GM18505 (cell line): ENCODE measurements around the gene ADSS1.

Experiments
- ATAC-seq: cut with Tn5 transposase; IDR thresholded peaks from one replicate; pipeline ENCODE4 v1.9.1; 2021; ENCODE audit not compliant: unreplicated experiment
- POLR2A ChIP-seq: IDR thresholded peaks from 4 replicates; pipeline ENCODE4 v1.6.1; 2011; ENCODE audit warnings: borderline replicate concordance; ENCODE audit not compliant: insufficient read depth, insufficient read length; ENCODE audit errors: extremely low read depth

ADSS1 gene

DNA sequence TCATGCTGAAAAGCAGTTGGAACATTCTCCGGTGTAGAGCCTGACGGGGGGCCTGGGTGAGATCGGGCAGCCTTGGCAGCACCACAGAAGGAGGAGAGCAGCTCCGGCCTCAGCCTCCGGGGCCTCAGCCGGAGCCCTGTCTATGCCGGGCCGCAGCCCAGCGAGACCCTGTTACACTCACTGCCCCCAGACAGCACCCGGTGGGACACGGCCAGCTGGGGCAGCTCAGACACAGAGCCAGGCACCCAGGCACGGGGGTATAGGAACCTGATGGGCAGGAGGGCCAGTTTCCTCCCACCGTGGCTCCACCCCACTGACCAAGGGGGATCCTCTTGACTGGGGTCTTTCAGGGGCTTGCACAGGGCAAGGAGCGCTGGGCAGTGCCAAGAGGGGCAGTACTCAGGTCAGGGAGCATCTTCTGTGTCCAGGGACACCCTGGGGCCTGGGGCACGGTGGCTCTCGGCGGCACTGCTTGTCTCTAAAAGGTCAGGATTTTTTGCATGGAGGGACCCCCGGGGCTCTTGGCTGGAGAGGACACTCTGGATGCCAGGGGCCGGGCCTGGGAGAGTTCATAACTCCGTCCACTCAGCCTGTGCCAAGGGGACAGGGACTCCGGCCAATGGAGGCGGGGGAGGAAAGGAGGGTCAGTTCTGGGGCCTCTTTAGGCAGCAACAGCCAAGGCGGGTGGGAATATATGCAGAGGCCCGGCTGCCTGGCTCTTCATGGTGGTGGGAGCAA, 25.2 kb upstream of the ADSS1 start:
- ATAC-seq: no peak
- TF ChIP-seq POLR2A: no peak

GRCh38 chr14:104699426-104699748, 24.6 kb upstream of the ADSS1 start:
- no peak for TF ChIP-seq POLR2A
- no peak for ATAC-seq

DNA sequence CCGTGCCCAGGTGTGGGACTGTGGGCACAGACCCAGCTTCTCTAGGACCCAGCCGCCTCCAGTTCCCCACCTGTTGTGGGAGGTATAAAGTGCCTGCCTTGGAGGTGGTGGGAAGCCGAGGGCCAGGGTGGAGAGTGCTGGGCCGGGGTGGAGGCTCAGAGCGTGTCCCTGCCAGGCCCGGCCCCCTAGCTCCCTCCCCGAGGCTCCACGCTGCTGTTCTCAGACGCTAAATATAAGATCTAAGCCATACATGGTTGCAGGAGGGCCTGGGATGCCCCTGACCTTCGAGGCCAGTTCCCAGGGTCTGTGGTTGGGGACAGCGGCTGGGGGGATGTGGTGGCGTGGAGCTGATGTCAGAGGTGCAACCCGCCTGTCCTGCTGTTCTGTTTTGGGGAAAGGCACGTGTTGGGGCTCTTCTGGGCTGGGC, 23.8 kb upstream of the ADSS1 start:
- no peak for ATAC-seq
- TF ChIP-seq POLR2A: no peak

DNA sequence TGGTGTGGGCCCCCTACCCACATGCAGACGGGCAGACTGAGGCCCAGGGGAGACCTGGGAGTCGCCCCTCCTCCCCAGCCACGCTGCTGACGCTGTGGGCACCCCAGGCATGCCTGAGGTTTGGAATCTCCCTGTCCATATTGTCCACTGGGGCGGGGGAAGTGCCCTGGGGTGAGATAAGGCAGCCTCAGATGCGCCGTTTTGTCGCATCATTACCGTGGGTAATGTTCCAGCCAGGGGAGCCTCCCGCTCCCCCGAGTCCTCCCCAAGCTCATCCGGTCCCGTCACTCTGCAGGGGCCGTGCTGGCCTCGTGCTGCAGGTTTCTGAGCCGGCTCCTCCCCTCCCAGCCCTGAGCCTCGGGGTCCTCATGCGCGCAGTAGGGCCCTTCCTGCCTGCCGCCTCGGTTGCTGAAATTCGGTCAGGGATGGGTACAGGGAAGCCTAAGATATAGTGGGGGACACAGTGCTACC, 23.2 kb upstream of the ADSS1 start:
- ATAC-seq: no peak
- TF ChIP-seq POLR2A: no peak

DNA sequence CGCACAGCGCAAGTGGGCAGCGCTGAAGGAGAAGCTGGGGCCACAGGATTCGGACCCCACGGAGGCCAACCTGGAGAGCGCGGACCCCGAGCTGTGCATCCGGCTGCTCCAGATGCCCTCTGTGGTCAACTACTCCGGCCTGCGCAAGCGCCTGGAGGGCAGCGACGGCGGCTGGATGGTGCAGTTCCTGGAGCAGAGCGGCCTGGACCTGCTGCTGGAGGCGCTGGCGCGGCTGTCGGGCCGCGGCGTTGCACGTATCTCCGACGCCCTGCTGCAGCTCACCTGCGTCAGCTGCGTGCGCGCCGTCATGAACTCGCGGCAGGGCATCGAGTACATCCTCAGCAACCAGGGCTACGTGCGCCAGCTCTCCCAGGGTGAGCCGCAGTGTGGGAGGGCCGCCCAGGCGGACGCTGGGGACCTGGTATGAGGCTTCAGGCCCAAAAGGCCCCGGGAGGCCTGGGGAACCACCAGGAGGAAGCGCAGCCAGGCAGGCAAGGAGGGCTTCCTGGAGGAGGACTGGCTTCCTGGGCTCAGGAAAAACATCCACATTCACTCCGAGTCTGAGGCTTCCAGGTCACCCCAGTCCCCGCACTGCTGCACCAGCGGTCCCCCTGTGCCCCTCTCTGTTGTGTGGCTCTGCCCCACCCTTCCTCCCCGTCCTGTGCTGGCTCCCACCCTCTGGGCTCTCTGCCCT, 22.5 kb upstream of the ADSS1 start:
- no peak for ATAC-seq
- no peak for TF ChIP-seq POLR2A

- no peak for ATAC-seq
- no peak for TF ChIP-seq POLR2A
These were observed 21.9 kb upstream of the ADSS1 start for GRCh38 chr14:104702106-104702505.

- ATAC-seq: no peak
- no peak for TF ChIP-seq POLR2A
These were observed 21.4 kb upstream of the ADSS1 start for GRCh38 chr14:104702673-104703072.

GRCh38 chr14:104703269-104703668, 20.8 kb upstream of the ADSS1 start:
- no peak for ATAC-seq
- no peak for TF ChIP-seq POLR2A

GRCh38 chr14:104704252-104704651, 19.8 kb upstream of the ADSS1 start:
- TF ChIP-seq POLR2A: no peak
- ATAC-seq: no peak

- TF ChIP-seq POLR2A: no peak
- no peak for ATAC-seq
These were observed 18.5 kb upstream of the ADSS1 start for GRCh38 chr14:104705340-104706047.

- no peak for TF ChIP-seq POLR2A
- no peak for ATAC-seq
These were observed 17.1 kb upstream of the ADSS1 start for GRCh38 chr14:104706733-104707607.

GRCh38 chr14:104707608-104708595, 16.1 kb upstream of the ADSS1 start:
- TF ChIP-seq POLR2A: no peak
- no peak for ATAC-seq

DNA sequence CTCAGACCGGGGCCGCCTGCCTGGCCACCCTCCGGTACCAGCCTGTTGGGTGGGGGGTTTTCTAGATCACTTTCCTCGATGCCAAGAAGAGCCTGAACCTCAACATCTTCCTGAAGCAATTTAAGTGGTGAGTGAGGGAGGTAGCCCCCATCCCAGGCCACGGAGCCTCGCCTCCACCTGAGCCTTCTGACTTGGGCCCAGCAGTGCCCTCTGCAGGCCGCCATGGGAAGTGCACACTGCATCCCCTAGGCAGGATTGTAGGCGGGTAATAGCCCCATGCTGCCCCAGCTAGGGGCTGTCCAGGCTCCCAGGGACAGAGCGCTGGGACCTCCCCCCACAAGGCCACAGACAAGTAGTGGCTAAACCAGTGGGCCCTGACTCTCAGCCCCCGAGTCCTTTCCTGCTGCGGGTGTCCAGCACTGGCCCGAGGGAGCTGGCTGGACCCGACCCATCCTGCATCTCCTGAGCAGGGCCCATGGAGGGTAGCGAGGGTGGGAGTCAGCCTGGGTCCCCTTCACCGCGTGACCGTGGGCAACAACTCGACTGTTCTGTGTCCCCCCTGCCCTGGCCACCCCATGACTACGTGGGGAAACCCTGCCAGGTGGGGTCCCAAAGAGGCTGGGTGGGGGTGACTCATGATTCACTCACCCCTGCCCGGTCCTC, 15.3 kb upstream of the ADSS1 start:
- peak; percentile 56 for ATAC-seq

More for the DNA sequence above, 15.3 kb upstream of the ADSS1 start:
- no peak for TF ChIP-seq POLR2A
